ENCODE results near the gene MYO7B.
A peak's percentile ranks its signal among the peaks of the same experiment; 100 is the strongest.
"Not testable (repeated sequence)": the region's sequence is repeated elsewhere in the genome, so short reads cannot be mapped to it uniquely, and the experiment has no call there.

The MYO7B gene

DNA sequence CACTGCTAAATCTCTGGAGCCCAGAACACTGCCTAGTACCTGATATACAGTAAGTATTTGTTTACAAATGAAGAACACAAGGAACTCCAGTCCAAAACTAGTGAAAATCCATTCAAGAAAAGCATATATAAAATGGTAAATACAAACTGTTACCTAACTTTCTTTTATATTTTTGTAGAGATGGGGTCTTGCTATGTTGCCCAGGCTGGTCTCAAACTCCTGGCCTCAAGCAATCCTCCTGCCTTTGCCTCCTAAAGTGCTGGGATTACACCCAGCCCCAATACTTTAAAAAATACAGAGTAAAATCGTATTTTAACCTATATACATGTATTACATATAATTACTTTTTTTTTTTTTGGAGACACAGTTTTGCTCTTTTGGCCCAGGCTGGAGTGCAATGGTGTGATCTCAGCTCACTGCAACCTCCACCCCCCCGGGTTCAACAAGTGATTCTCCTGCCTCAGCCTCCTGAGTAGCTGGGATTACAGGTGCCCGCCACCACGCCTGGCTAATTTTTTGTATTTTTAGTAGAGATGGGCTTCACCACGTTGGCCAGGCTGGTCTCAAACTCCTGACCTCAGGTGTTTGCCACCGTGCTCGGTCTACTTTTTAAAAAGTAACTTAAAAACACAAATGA is 11.2 kb upstream of the MYO7B start:
- not testable (repeated sequence) for DNase-seq (ENCODE audit: low spot score)

DNA sequence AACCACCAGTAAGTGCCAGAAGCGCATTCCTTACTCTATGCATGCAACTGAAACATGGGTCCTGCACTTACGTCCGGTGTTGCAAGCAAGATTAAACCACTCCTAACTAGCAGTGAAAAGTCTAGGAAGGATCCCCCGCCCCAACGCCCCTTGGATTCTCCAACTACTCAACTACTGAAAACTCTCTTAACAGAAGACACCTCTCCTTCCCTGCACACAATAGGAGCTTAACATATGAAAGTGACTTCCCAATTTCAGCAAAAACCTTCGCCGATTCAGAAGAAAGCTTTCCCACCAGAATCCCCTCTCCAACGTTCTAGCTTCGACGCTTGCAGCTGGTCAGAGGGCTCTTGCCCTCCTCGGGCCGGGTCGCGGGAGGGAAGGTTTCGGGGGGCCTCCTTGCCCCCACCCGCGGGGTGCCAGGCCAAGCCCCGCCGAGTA is 9.8 kb upstream of the MYO7B start:
- DNase-seq (ENCODE audit: low spot score) = peak; percentile 21

DNA sequence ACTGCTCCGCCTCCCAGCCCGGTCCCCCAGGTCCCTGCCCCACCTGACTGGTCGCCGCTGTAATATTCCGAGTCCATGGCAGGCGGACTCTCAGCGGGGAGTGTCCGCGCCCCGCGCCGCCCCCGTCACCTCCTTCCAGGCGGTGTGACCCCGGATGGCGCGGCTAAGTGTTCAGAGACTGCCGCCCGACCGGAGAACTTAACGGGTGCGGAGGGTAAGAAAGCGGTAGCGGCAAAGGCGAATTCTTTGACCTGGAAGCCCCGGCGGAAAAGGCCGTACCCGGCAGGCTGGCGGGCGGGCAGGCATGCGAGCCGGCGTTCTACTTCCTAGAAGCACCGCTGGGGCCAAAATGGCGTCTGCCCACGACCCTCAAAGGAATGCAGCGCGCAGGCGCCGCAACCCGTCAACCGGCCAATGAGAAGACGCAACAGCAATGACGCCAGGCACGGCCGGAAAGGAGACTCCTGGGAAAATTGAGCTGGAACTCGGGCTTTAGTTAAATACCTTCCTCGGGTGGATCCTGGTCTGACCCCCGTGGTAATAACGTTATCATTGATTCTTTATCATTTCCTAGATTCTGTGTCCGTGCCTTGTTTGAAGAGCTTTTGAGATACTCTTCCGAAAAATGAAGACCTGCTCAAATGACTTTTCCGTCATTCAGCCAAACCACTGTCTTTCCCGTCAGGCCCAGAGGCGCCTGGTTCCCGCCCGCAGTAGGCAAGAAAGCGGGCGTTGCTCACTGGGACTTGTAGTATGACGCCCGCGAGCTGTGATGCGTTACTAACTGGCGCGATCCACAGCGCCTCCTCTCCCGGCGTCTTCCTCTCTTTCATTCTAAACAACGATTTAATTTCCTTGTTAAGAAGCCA is 9.1 kb upstream of the MYO7B start, which contains the start of gene IWS1:
IWS1 (minus strand) TSS at position 358 of the 869 bp plus-strand sequence; CDS start at position 77, 281 bp downstream.
- DNase-seq (ENCODE audit: low spot score) = peak; percentile 94

DNA sequence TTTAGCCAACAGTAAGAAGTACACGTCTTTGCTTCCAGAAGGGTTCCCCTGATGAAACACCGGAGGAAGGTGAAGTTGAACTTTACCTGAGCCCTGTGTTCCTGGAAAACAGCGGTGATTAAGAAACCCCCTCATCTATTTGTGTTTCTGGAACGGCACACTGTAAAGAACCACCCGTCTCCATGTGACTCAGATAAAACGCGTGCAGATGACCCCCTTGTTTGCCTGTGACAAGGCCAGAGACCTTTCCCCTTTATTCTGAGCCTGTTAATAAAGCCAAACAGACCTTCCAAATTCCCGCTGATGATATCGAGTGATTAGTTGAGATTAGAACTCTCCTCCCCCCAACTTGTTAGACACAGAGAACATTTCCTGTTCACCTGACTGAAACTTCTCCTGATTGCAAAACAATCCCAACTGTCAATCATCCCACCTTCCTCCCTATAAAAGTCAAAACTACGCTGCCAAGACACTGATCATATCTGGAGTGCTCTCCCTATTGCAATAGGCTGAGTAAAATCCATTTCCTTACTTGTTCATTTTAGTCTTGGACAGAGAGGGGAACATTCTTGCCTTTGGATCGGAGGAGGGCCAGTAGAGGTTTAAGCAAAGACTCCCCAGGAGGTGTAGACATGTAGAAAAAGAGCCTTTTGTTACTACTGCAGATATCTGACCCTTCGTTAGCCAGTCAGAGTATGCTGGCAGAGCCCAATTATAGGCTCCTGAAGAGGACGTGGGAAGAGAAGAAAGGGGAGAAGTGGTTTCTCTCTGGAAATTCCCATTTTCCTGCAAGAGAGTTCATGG is 8.3 kb upstream of the MYO7B start:
- DNase-seq (ENCODE audit: low spot score) = peak; percentile 7

DNA sequence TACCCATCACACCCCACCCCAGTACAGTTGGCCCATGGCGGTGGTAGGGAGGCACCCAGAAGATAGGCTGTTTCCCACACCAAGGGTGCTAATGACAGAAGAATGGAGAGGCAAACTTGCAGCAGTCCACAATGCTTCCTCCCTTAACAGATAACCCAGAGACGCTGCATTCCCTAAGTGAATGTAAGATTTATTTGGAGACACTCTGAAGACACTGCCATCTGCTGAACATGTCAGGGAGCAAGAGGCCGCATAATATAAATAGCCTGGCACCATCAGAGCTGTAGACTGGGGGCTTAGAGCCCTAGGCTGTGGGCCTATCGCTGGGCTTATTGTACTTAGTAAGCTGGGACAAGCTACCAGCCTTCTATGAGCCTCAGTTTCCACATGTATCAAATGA is 7.0 kb upstream of the MYO7B start:
- no peak for DNase-seq (ENCODE audit: low spot score)

DNA sequence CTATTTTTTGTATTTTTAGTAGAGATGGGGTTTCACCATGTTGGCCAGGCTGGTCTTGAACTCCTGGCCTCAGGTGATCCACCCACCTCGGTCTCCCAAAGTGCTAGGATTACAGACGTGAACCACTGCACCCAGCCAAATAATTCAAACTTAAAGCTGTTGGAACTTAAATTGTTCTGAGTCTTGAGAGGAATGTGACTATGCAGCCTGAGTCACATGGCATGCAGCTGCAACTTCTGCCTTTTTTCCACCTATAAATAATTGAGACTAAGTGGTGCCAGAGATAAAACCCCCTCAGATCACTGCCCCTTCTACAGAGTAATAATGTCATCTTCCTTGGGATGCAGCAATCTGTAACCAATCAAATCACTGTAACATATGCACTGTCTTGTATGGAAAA is 6.1 kb upstream of the MYO7B start:
- not testable (repeated sequence) for DNase-seq (ENCODE audit: low spot score)

DNA sequence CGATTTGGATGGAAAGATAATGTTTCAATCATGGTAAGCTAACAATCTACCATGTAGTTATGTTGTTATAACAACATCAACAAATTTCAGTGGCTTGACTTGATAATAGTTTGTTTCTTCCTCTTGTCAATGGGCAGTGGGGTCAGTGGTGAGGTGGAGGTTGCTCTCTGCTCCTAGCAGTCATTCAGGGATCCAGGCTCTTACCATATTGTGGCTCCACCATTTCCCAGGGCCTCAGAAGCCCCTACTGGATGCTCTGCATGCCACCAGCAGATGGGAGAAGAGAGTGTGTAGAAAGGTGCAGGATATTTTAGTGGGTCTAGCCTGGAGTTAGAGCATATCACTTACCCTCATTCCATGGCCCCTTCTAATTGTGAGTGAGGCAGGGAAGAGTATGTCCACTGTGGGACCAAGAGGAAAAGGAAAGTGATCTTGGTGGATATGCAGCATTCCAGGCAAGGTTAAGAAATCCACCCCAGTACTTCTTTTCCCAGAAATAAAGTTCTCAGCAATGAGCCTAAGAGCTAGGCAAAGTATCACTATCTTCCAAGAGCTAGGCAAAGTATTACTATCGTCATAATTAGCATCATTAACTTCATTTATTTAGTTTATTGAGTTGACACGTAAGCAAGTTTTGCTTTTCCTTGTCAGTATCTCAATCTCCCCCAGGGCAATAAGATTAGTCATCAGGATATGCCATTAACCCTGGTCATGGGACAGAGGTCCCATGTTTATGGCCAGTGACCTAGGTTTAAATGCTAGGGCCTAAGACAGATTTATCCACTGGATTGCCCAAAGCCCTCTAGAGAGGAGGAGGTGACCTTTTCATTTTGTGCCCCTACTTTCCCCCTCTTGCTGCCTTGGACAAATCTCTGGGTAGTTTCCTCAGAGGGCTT is 5.0 kb upstream of the MYO7B start:
- DNase-seq (ENCODE audit: low spot score) = no peak

DNA sequence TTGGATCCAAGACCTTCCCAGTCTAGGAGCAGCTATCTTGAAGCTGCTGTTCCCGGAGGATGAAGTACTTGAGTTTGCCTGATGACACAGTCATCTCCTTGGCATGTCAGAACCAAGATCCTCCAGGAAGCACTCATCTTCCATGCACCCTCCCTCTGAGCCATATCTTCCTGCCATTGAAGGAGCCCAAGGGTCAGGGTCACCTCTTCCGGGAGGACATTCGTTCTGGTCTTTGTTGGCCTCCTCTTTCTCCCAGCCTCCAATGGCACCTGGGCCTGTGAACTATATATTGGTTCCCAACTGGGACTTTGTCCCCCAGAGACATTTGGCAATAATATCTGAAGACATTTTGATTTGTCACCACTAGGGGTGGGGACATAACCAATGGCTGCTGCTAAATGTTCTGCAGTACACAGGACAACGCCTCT is 4.2 kb upstream of the MYO7B start:
- no peak for DNase-seq (ENCODE audit: low spot score)

DNA sequence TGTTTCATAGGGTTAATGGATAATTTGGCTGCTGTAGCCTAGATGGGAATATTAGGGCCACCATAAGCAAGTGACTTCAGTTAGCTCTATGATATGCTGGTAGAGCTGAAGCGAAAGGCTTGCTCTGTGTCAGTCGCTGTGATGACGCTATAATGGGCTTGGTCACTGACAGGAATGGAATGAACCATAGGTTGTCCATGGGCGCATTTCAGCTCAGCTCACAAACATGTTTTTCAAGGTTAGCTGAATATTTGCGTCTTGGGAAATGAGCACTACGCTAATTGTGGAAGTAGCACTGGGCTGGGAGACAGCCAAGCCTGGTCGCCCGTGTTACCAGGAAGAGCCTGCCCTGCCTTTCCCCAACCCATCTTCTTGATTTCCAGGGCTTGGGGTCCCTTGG is 3.2 kb upstream of the MYO7B start:
- no peak for DNase-seq (ENCODE audit: low spot score)

DNA sequence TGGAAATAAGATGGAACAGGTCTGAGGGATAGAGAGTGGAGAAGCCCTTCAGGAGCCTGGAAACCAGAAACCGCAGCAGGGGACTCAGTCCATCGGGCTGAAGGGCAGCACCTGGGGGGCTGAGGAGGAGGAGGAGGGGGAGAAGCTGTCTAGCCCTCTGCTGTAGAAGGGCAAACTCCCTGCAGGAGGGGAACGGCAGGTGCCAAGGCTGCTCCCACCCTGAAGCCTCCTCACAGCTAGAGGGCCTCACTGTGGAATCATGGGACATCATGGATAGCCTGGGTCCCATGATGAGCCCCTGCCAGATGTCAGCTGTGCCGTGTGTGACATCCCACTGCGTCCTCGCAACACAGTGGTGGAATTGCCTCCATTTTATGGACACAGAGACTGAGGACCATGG is 435 bp downstream of the MYO7B start:
- no peak for DNase-seq (ENCODE audit: low spot score)

DNA sequence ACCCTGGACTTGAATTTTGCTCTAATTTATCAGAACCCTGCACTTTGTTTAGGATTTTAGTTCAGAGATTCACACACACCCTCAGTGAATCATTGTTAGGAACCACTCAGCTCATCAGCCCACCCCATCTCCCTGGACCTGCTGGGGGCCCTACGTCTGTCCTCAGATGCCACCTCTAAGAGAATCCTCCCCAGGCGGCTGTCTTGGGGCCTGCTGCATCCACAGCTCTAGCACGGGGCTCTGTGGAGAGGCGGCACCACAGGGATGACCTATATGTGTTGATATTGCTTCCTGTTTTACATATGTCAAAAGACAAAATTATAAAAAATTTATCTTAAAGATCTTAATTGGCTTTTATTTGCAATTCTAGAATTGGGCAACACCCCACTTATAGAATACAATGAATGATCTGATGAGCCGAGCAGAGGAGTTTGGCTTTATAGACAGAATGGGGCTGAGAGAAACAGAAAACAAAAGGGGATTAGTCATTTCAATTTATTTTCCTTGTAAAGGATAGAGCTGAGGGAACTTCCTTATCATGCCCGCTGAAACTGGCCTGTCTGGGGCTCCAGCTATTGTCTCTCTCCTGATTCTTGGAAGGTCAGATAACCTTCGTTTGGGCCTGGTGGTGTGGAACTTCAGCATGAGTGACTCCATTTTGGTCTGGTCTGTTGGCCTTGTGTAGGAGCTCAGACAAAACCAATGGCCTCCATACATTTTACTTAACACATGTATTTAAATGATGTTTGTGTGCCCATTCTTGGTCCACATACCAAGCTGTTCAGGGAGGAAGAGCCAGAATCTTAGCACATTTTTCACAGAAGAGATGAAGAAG is 1.4 kb downstream of the MYO7B start:
- DNase-seq (ENCODE audit: low spot score) = no peak

DNA sequence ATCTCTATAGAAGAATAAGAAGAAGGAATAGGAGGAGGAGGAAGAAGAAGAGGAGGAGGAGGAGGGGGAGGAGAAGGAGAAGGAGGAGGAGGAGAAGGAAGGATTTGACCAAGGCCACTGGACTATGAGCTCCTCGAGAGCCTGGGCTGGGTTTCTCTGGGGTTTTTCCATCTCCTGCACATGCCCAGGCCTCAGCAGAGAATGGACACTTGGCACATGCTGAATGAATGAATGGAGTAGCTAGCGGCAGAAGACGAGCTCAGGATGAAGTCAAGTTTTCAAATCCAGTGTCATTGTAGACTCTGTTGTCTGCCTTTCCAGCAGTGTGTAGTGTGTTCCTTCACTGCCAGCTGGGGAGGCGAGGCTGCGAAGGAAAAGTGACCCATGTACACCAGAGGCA is 2.2 kb downstream of the MYO7B start:
- no peak for DNase-seq (ENCODE audit: low spot score)

DNA sequence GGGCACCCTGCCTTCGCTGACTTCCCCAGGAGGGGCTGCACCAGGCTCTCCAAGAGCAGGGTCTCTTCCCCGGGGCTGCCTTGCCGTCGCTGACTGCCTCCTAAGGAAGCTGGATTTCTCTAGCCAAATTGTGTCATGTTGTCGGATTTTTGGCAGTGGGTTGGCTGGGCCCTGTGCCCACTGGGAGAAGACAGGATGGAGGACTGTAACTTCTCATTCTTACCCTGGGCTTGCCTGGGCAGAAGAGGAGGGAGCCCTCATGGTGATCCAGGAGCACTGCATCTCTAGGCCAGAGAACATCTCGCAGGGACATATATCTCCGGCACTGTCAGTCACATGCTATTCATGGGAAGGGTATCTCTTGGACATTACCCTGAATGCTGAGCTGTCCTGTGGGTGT is 6.3 kb downstream of the MYO7B start:
- DNase-seq (ENCODE audit: low spot score) = no peak

DNA sequence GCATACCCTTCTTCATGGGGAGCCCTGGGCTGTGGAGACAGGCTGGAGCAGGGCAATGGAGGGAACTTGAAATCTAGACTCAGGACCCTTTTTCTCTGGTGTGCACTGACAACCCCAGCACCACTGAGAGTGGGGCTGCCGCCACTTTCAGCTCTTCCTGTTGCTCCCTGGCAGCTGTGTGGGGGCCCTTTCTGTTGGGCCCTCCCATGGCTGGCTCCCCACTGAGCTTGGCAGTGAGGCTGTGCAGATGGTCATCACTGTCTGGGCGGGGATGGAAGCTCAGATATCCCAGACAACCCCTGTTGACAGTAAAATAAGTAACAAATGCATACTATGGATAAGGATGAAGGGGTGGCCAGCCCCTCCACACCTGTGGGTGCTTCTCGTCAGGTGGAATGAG is 6.7 kb downstream of the MYO7B start:
- DNase-seq (ENCODE audit: low spot score) = no peak

DNA sequence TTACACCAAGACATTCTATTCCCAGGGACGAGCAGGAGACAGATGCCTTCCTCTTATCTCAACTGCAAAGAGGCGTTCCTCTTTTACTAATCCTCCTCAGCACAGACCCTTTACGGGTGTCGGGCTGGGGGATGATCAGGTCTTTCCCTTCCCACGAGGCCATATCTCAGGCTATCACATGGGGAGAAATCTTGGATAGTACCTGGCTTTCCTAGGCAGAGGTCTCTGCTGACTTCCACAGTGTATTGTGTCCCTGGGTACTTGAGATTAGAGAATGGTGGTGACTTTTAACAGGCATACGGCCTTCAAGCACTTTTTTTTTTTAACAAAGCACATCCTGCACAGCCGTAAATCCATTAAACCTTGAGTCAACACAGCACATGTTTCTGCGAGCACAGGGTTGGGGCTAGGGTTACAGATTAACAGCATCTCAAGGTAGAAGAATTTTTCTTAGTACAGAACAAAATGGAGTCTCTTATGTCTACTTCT is 7.6 kb downstream of the MYO7B start:
- not testable (repeated sequence) for DNase-seq (ENCODE audit: low spot score)

DNA sequence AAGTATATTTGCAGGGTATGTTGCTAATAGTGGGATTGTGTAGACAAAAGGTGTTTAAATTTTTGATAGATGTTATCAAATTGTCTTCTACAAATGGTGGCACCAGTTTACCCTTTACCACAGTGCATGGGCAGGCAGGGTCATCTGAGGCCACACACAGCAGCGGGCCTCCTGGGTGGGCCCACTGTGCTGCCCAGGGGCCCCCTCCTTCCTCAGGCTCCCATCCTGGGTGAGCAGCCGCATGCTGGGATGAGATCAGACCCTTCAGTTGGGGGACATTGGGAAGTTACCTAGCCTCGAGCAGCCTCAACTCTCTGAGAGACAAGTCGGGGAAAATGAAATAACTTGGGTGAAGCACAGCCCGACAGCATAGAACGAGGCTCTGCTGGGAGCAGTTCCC is 9.7 kb downstream of the MYO7B start:
- DNase-seq (ENCODE audit: low spot score) = no peak

DNA sequence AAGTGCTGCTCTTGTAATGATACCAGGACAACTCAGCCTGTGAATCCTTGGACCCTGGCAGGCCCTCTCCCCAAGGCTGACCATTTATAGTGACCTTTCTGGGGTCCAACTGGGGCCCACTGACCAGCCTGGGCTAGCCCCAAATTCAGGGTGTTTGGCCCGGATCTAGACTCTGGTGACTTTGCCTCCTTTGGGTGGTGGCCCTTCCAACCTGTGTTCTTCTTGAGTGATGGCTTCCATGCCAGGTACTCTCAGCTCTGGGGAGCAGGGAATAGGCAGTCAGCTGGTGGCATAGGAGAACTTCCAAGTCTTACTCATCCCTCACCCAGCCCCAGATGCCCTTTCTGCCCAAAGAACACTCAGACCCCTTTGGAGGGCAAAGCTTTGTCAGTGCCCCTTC is 10.3 kb downstream of the MYO7B start:
- no peak for DNase-seq (ENCODE audit: low spot score)

DNA sequence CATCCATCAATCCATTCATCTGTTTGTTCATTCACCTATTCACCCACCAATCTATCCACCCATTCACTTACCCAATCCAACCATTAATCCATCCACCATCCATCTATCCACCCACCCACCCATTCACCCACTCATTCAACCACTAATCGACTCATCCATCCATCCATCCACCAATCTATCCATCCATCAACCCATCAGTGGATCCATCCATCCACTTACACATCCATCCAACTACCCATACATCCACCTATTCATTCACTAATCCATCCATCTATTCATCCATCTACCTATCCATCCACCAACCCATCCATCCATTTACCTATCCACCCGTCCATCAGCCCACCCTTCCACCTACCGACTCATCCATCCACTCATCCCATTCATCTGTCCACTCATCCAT is 11.3 kb downstream of the MYO7B start:
- DNase-seq (ENCODE audit: low spot score) = no peak

DNA sequence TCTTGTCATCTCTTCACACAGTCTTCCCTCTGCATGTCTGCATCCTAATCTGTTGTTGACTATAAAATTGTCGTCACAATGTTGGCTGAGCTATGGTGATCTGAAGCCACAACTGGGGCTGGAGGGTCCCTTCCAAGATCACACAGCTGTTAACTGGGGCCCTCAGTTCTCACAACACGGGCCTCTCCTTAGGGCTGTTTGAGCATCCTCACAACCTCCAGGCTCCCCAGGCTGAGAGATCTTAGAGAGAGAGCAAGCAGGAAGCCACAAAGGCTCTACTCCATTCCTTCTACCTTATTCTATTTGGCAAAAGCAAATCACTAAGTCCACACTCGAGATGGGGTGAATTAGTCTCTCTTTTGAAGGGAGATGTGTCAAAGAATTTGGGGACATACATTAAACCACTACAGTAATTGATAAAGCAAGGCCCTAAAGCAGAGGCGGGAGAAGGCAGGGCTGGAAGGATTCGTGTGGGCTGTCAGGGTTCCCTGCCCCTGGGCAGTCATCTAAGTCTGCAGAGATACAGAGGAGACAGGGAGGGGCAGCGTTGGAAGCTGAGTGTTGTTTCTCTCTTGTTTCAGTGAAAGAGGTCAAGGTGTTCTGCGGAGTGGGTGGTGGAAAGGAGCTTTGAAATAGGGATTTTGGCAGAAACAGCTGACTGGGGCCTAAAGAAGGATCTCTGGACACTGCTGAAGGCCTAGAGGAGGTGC is 15.9 kb downstream of the MYO7B start:
- DNase-seq (ENCODE audit: low spot score) = no peak

DNA sequence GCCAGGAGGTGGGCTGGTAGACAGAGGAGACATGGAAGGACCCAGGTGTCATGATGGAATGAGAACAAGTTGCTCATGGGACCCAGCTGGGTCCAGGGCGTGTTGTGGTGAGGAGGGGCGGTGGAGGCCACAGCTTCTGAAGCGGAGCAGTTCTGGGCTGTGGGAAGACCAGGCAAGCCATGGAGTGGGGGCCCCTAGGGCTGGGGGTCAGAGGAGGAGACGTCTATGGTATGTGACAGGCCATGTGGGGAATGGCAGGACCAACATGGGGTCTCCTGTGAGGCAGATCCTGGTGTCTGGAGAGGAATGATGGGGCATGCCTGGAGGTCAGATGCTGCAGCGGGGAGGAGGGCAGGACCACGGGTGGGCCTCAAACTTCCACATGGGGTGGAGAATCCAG is 16.9 kb downstream of the MYO7B start:
- no peak for DNase-seq (ENCODE audit: low spot score)

Measured in hematopoietic multipotent progenitor cell treated with erythropoietin and hydrocortisone succinate and interleukin-3 and kit ligand, for 15 days (in vitro differentiated cells).